Measurements from ENCODE around the gene ARID5B.

The ARID5B gene

GRCh38 chr10:62106929-62107519 is 205.5 kb downstream of the ARID5B start:
- H3K79me2 ChIP-seq (ENCODE audit: low read length) = no peaks in the 10 kb centered on the region
- H3K4me3 ChIP-seq (ENCODE audit: low read length) = no peak overlapping the region
- H3K9me3 ChIP-seq (replicated peaks; ENCODE audit: insufficient read depth, low read length) = no peaks in the 10 kb centered on the region
- TF ChIP-seq CTCF (IDR thresholded peaks at IDR 0.05; ENCODE audit: low read length) (no peak), EZH2 (optimal IDR thresholded peaks at IDR 0.05; ENCODE audit: low read depth, low read length) (no peak), EZH2phosphoT487 (IDR thresholded peaks at IDR 0.05; ENCODE audit: low read length) (no peak)
- no peak overlapping the region for H3K27ac ChIP-seq (ENCODE audit: low read length)
- H4K20me1 ChIP-seq (ENCODE audit: insufficient read depth, low read length) = no peaks in the 10 kb centered on the region
- H3K4me2 ChIP-seq (ENCODE audit: low read depth, low read length) = no peak overlapping the region
- no peaks in the 10 kb centered on the region for H3K27me3 ChIP-seq (replicated peaks; ENCODE audit: insufficient read depth, low read length)
- no peaks in the 10 kb centered on the region for H3K36me3 ChIP-seq (replicated peaks; ENCODE audit: insufficient read depth, low read length)
- H3F3A ChIP-seq (ENCODE audit: insufficient read depth, low read length) = peaks cover 12% of the 10 kb centered on the region; the same call in 1 of the 2 replicates
- no peaks in the 10 kb centered on the region for H3K9me2 ChIP-seq (replicated peaks; ENCODE audit: insufficient read depth, low read length)
- no peak overlapping the region for H2AFZ ChIP-seq (ENCODE audit: low read length)
- H3K9ac ChIP-seq (ENCODE audit: low read length) = no peak overlapping the region
- no peak for DNase-seq
- peaks cover 18% of the 10 kb centered on the region for H3K4me1 ChIP-seq (ENCODE audit: low read length)

- H2AFZ ChIP-seq (ENCODE audit: low read length) = no peak overlapping the region
- peaks cover 18% of the 10 kb centered on the region for H3K4me1 ChIP-seq (ENCODE audit: low read length)
These were observed 207.5 kb downstream of the ARID5B start for GRCh38 chr10:62108759-62109586.

GRCh38 chr10:62109587-62110293 is 208.2 kb downstream of the ARID5B start:
- no peaks in the 10 kb centered on the region for H3K36me3 ChIP-seq (replicated peaks; ENCODE audit: insufficient read depth, low read length)
- no peak overlapping the region for H3K27ac ChIP-seq (ENCODE audit: low read length)
- no peak overlapping the region for H3K9ac ChIP-seq (ENCODE audit: low read length)
- peaks cover 18% of the 10 kb centered on the region for H3K4me1 ChIP-seq (ENCODE audit: low read length)
- H3F3A ChIP-seq (ENCODE audit: insufficient read depth, low read length) = peaks cover 5% of the 10 kb centered on the region; the same call in 1 of the 2 replicates
- TF ChIP-seq CTCF (IDR thresholded peaks at IDR 0.05; ENCODE audit: low read length) (no peak), EZH2 (optimal IDR thresholded peaks at IDR 0.05; ENCODE audit: low read depth, low read length) (no peak), EZH2phosphoT487 (IDR thresholded peaks at IDR 0.05; ENCODE audit: low read length) (no peak)
- H2AFZ ChIP-seq (ENCODE audit: low read length) = no peak overlapping the region
- no peaks in the 10 kb centered on the region for H4K20me1 ChIP-seq (ENCODE audit: insufficient read depth, low read length)
- no peaks in the 10 kb centered on the region for H3K9me2 ChIP-seq (replicated peaks; ENCODE audit: insufficient read depth, low read length)
- peak; percentile 57 for DNase-seq
- H3K4me2 ChIP-seq (ENCODE audit: low read depth, low read length) = peak overlapping the region; percentile 39; the same call in 1 of the 2 replicates
- H3K27me3 ChIP-seq (replicated peaks; ENCODE audit: insufficient read depth, low read length) = no peaks in the 10 kb centered on the region
- H3K9me3 ChIP-seq (replicated peaks; ENCODE audit: insufficient read depth, low read length) = no peaks in the 10 kb centered on the region
- H3K4me3 ChIP-seq (ENCODE audit: low read length) = no peak overlapping the region
- H3K79me2 ChIP-seq (ENCODE audit: low read length) = no peaks in the 10 kb centered on the region

More at GRCh38 chr10:62108759-62109586, 207.5 kb downstream of the ARID5B start:
- H3K27ac ChIP-seq (ENCODE audit: low read length) = no peak overlapping the region
- DNase-seq = no peak
- H3K79me2 ChIP-seq (ENCODE audit: low read length) = no peaks in the 10 kb centered on the region
- no peaks in the 10 kb centered on the region for H3K9me2 ChIP-seq (replicated peaks; ENCODE audit: insufficient read depth, low read length)
- H3K9me3 ChIP-seq (replicated peaks; ENCODE audit: insufficient read depth, low read length) = no peaks in the 10 kb centered on the region
- H3K27me3 ChIP-seq (replicated peaks; ENCODE audit: insufficient read depth, low read length) = no peaks in the 10 kb centered on the region
- H3K4me3 ChIP-seq (ENCODE audit: low read length) = no peak overlapping the region
- H3K4me2 ChIP-seq (ENCODE audit: low read depth, low read length) = peak overlapping the region; percentile 39; the same call in 1 of the 2 replicates
- TF ChIP-seq CTCF (IDR thresholded peaks at IDR 0.05; ENCODE audit: low read length) = no peak
- TF ChIP-seq EZH2phosphoT487 (IDR thresholded peaks at IDR 0.05; ENCODE audit: low read length) = no peak
- TF ChIP-seq EZH2 (optimal IDR thresholded peaks at IDR 0.05; ENCODE audit: low read depth, low read length) = no peak
- H4K20me1 ChIP-seq (ENCODE audit: insufficient read depth, low read length) = no peaks in the 10 kb centered on the region
- H3K9ac ChIP-seq (ENCODE audit: low read length) = no peak overlapping the region
- no peaks in the 10 kb centered on the region for H3K36me3 ChIP-seq (replicated peaks; ENCODE audit: insufficient read depth, low read length)
- H3F3A ChIP-seq (ENCODE audit: insufficient read depth, low read length) = peaks cover 5% of the 10 kb centered on the region; the same call in 1 of the 2 replicates
